ENCODE data around the gene GNG7. TPM values are rescaled to one million over a fixed set of nuclear protein-coding genes. Genes with fewer than 3 reads are reported as not detected.

The GNG7 gene
- total RNA-seq, 1 experiment from 2014 or later = 0.87 TPM

GRCh38 chr19:2602391-2603181 lies 99.9 kb downstream of the GNG7 start:
- peak overlapping the region; percentile 18 for H3K4me3 Mint-ChIP-seq (ENCODE audit: low read depth, unreplicated experiment)
- intact Hi-C loops (cut with micrococcal nuclease; ENCODE audit: unreplicated experiment) = no loop called here

GRCh38 chr19:2600914-2601870 lies 101.3 kb downstream of the GNG7 start:
- TF ChIP-seq CTCF (IDR thresholded peaks at IDR 0.05; ENCODE audit: unreplicated experiment) = no peak
- DNase-seq = no peak
- H3K4me1 Mint-ChIP-seq (ENCODE audit: low read depth, unreplicated experiment) = peaks cover 10% of the 10 kb centered on the region
- H3K27ac Mint-ChIP-seq (ENCODE audit: unreplicated experiment) = no peak overlapping the region
- no peaks in the 10 kb centered on the region for H3K36me3 Mint-ChIP-seq (ENCODE audit: insufficient read depth, unreplicated experiment)
- intact Hi-C loops (cut with micrococcal nuclease; ENCODE audit: unreplicated experiment) = no loop called here
- H3K9me3 Mint-ChIP-seq (ENCODE audit: low read depth, unreplicated experiment) = no peaks in the 10 kb centered on the region
- H3K4me3 Mint-ChIP-seq (ENCODE audit: low read depth, unreplicated experiment) = no peak overlapping the region
- CTCF ChIA-PET = interaction anchor here (0.6 to 0.7 kb wide), 2 partner anchors 13 to 330 kb away, joined by 3 to 7 read pairs; no protein-coding TSS in a partner anchor
- no peaks in the 10 kb centered on the region for H3K27me3 Mint-ChIP-seq (ENCODE audit: unreplicated experiment)
- BruUV-seq (replicated peaks) = no TSS peak

More at GRCh38 chr19:2602391-2603181, 99.9 kb downstream of the GNG7 start:
- TF ChIP-seq CTCF (IDR thresholded peaks at IDR 0.05; ENCODE audit: unreplicated experiment) = no peak
- Mint-ChIP-seq H3K27me3 (ENCODE audit: unreplicated experiment) (no peaks in the 10 kb centered on the region), H3K27ac (ENCODE audit: unreplicated experiment) (no peak overlapping the region), H3K4me1 (ENCODE audit: low read depth, unreplicated experiment) (peaks cover 10% of the 10 kb centered on the region), H3K36me3 (ENCODE audit: insufficient read depth, unreplicated experiment) (no peaks in the 10 kb centered on the region), H3K9me3 (ENCODE audit: low read depth, unreplicated experiment) (no peaks in the 10 kb centered on the region)
- no TSS peak for BruUV-seq (replicated peaks)
- peak; percentile 47 for DNase-seq
- CTCF ChIA-PET = interaction anchor here (0.7 to 0.9 kb wide), 2 partner anchors 97 to 129 kb away, joined by 3 to 7 read pairs; no protein-coding TSS in a partner anchor

GRCh38 chr19:2594319-2594718 lies 108.2 kb downstream of the GNG7 start:
- Mint-ChIP-seq H3K4me1 (ENCODE audit: low read depth, unreplicated experiment) (no peaks in the 10 kb centered on the region), H3K9me3 (ENCODE audit: low read depth, unreplicated experiment) (no peaks in the 10 kb centered on the region), H3K27me3 (ENCODE audit: unreplicated experiment) (no peaks in the 10 kb centered on the region), H3K4me3 (ENCODE audit: low read depth, unreplicated experiment) (no peak overlapping the region), H3K27ac (ENCODE audit: unreplicated experiment) (no peak overlapping the region), H3K36me3 (ENCODE audit: insufficient read depth, unreplicated experiment) (no peaks in the 10 kb centered on the region)
- DNase-seq = no peak
- CTCF ChIA-PET = interaction anchor here (0.7 kb wide), 2 partner anchors 155 to 158 kb away, joined by 4 read pairs; no protein-coding TSS in a partner anchor
- no peak for TF ChIP-seq CTCF (IDR thresholded peaks at IDR 0.05; ENCODE audit: unreplicated experiment)
- intact Hi-C loops (cut with micrococcal nuclease; ENCODE audit: unreplicated experiment) = no loop called here
- no TSS peak for BruUV-seq (replicated peaks)

- Mint-ChIP-seq H3K27me3 (ENCODE audit: unreplicated experiment) (no peaks in the 10 kb centered on the region), H3K4me3 (ENCODE audit: low read depth, unreplicated experiment) (no peak overlapping the region), H3K36me3 (ENCODE audit: insufficient read depth, unreplicated experiment) (no peaks in the 10 kb centered on the region), H3K27ac (ENCODE audit: unreplicated experiment) (no peak overlapping the region), H3K4me1 (ENCODE audit: low read depth, unreplicated experiment) (peaks cover 2% of the 10 kb centered on the region), H3K9me3 (ENCODE audit: low read depth, unreplicated experiment) (no peaks in the 10 kb centered on the region)
- BruUV-seq (replicated peaks) = no TSS peak
- CTCF ChIA-PET = interaction anchor here (0.7 to 0.8 kb wide), 2 partner anchors 90 to 139 kb away, joined by 3 to 8 read pairs; no protein-coding TSS in a partner anchor
- TF ChIP-seq CTCF (IDR thresholded peaks at IDR 0.05; ENCODE audit: unreplicated experiment) = no peak
- intact Hi-C loops (cut with micrococcal nuclease; ENCODE audit: unreplicated experiment) = no loop called here
- no peak for DNase-seq
Observed at GRCh38 chr19:2592824-2593223, 109.7 kb downstream of the GNG7 start.

Measured in Calu3 (cell line).